Measurements from ENCODE around the gene CMSS1.

DNA sequence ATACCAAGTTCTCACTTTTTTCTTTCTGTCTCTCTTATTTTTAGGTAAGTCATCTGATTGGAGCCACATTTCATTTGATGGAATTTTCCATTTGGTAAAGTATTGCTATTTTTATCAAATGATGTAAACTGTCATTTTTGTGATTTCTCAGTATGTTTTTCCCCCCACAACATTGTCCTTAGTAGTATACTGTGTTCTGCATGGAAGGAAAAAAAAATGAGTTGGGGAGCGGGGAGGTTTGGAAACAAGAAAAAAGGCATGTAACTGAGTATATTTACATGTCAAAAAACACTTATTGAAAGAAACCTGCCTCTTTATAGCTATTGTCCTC is 192.4 kb downstream of the CMSS1 start:
- no peak for TF ChIP-seq POLR2A (IDR thresholded peaks at IDR 0.05)
- TF ChIP-seq, protein P1, sequence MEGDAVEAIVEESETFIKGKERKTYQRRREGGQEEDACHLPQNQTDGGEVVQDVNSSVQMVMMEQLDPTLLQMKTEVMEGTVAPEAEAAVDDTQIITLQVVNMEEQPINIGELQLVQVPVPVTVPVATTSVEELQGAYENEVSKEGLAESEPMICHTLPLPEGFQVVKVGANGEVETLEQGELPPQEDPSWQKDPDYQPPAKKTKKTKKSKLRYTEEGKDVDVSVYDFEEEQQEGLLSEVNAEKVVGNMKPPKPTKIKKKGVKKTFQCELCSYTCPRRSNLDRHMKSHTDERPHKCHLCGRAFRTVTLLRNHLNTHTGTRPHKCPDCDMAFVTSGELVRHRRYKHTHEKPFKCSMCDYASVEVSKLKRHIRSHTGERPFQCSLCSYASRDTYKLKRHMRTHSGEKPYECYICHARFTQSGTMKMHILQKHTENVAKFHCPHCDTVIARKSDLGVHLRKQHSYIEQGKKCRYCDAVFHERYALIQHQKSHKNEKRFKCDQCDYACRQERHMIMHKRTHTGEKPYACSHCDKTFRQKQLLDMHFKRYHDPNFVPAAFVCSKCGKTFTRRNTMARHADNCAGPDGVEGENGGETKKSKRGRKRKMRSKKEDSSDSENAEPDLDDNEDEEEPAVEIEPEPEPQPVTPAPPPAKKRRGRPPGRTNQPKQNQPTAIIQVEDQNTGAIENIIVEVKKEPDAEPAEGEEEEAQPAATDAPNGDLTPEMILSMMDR (IDR thresholded peaks at IDR 0.05) = no peak
